Measurements from ENCODE around the gene UFC1.
A peak's percentile ranks its signal among the peaks of the same experiment; 100 is the strongest.

UFC1 gene

DNA sequence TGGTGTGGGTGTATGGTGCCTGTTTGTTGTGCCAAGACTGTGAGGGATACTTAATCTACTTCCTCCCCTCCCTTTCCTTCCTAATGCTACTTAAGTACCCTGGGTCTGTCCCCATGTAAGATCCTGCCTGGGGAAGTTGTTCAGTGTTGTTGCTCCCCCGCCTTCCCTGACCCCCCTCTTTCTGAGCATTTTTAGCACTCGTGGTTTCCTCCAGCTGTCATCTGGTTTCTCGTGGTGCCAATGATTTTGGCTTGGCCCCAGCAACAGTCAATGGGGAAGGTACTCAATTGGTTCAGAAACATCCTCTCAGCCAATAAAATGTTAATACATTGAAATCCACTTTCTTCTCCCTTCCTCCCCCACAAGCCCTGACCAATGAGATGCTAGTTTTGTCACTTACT lies 31.5 kb downstream of the UFC1 start:
- H3K4me1 ChIP-seq (ENCODE audit: control insufficient read depth, low read length), result peaks cover 48% of the 10 kb centered on the region
- H3K79me2 ChIP-seq (ENCODE audit: control insufficient read depth, low read length), result no peaks in the 10 kb centered on the region
- H3K4me3 ChIP-seq (ENCODE audit: low read length), result peak overlapping the region; percentile 57
- no peaks in the 10 kb centered on the region for H3K27me3 ChIP-seq (ENCODE audit: control insufficient read depth, low read length)
- no peaks in the 10 kb centered on the region for H3K9me3 ChIP-seq (ENCODE audit: control insufficient read depth, insufficient read depth, low read length)
- no peaks in the 10 kb centered on the region for H3K36me3 ChIP-seq (ENCODE audit: control insufficient read depth, low read length)
- no peaks in the 10 kb centered on the region for H4K20me1 ChIP-seq (ENCODE audit: control insufficient read depth, insufficient read depth, low read depth, low read length)
- peak overlapping the region; percentile 84 for H3K27ac ChIP-seq (ENCODE audit: low read depth, low read length)
- H3K9me2 ChIP-seq (replicated peaks; ENCODE audit: control insufficient read depth, low read length), result no peaks in the 10 kb centered on the region
- peaks cover 15% of the 10 kb centered on the region for H3F3A ChIP-seq (ENCODE audit: control insufficient read depth, insufficient read depth)
- TF ChIP-seq, protein P1, sequence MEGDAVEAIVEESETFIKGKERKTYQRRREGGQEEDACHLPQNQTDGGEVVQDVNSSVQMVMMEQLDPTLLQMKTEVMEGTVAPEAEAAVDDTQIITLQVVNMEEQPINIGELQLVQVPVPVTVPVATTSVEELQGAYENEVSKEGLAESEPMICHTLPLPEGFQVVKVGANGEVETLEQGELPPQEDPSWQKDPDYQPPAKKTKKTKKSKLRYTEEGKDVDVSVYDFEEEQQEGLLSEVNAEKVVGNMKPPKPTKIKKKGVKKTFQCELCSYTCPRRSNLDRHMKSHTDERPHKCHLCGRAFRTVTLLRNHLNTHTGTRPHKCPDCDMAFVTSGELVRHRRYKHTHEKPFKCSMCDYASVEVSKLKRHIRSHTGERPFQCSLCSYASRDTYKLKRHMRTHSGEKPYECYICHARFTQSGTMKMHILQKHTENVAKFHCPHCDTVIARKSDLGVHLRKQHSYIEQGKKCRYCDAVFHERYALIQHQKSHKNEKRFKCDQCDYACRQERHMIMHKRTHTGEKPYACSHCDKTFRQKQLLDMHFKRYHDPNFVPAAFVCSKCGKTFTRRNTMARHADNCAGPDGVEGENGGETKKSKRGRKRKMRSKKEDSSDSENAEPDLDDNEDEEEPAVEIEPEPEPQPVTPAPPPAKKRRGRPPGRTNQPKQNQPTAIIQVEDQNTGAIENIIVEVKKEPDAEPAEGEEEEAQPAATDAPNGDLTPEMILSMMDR (IDR thresholded peaks at IDR 0.05; ENCODE audit: low read depth, low read length, poor library complexity, severe bottlenecking), result no peak
- no peak for TF ChIP-seq EZH2phosphoT487 (IDR thresholded peaks at IDR 0.05; ENCODE audit: borderline replicate concordance, low read length)
- peak overlapping the region; percentile 69 for H3K4me2 ChIP-seq (ENCODE audit: low read length)

DNA sequence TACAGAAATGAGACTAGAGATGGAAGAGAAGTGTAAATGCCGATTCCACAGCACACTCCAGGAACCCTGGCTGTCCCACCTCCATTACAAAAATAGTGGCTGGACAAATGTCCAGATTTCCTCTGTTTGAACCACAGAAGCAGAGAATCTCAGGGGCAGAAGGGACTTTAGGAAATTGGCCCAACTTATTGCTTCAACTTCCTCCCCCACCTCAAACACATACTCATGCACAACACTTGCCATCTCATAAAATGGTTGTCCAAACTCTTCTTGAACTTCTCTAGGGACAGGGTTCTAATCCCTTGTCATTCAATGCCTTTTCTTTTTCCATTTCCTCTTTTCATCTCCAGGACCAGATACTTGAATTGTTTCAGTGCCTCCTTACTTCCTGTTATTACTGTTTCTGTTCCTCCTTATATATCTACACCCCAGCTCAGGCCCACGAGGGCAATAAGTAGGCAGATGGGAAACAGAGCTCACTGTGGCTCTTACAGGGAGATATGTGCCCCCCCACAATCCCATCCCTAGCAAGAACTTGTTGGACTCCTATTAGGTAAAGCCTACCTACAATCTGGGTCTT lies 32.0 kb downstream of the UFC1 start:
- no peaks in the 10 kb centered on the region for H3K27me3 ChIP-seq (ENCODE audit: control insufficient read depth, low read length)
- TF ChIP-seq, protein P1 (IDR thresholded peaks at IDR 0.05; ENCODE audit: low read depth, low read length, poor library complexity, severe bottlenecking), result no peak
- TF ChIP-seq EZH2phosphoT487 (IDR thresholded peaks at IDR 0.05; ENCODE audit: borderline replicate concordance, low read length), result no peak
- H3K4me3 ChIP-seq (ENCODE audit: low read length), result peak overlapping the region; percentile 57
- peaks cover 48% of the 10 kb centered on the region for H3K4me1 ChIP-seq (ENCODE audit: control insufficient read depth, low read length)
- H3K36me3 ChIP-seq (ENCODE audit: control insufficient read depth, low read length), result no peaks in the 10 kb centered on the region
- H3K79me2 ChIP-seq (ENCODE audit: control insufficient read depth, low read length), result no peaks in the 10 kb centered on the region
- H3K9me2 ChIP-seq (replicated peaks; ENCODE audit: control insufficient read depth, low read length), result no peaks in the 10 kb centered on the region
- H4K20me1 ChIP-seq (ENCODE audit: control insufficient read depth, insufficient read depth, low read depth, low read length), result no peaks in the 10 kb centered on the region
- peak overlapping the region; percentile 84 for H3K27ac ChIP-seq (ENCODE audit: low read depth, low read length)
- no peaks in the 10 kb centered on the region for H3K9me3 ChIP-seq (ENCODE audit: control insufficient read depth, insufficient read depth, low read length)
- peak overlapping the region; percentile 69 for H3K4me2 ChIP-seq (ENCODE audit: low read length)
- H3F3A ChIP-seq (ENCODE audit: control insufficient read depth, insufficient read depth), result peaks cover 15% of the 10 kb centered on the region

DNA sequence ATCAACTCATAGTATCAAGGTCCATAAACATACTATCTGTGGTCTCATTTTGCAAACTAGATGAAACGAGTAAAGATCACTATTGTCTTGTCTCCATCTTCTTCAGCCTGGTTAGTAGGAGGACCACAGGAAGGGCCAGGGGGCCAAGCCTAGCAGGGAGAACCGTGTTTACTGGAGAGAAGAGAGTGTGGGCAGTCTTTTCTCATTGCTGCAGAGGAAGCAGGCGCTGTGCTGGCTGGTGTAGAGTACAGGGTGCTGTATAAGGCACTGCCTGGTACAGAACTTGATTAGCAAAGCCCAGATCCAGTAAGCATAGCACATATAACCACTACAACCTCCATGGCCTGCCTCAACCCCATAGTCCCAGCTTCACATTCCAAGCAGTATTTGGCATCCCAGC lies 33.5 kb downstream of the UFC1 start:
- H3F3A ChIP-seq (ENCODE audit: control insufficient read depth, insufficient read depth), result peaks cover 15% of the 10 kb centered on the region
- no peak overlapping the region for H3K4me3 ChIP-seq (ENCODE audit: low read length)
- no peaks in the 10 kb centered on the region for H3K9me2 ChIP-seq (replicated peaks; ENCODE audit: control insufficient read depth, low read length)
- no peak overlapping the region for H3K27ac ChIP-seq (ENCODE audit: low read depth, low read length)
- TF ChIP-seq EZH2phosphoT487 (IDR thresholded peaks at IDR 0.05; ENCODE audit: borderline replicate concordance, low read length), result no peak
- TF ChIP-seq, protein P1 (IDR thresholded peaks at IDR 0.05; ENCODE audit: low read depth, low read length, poor library complexity, severe bottlenecking), result no peak
- H4K20me1 ChIP-seq (ENCODE audit: control insufficient read depth, insufficient read depth, low read depth, low read length), result no peaks in the 10 kb centered on the region
- no peaks in the 10 kb centered on the region for H3K9me3 ChIP-seq (ENCODE audit: control insufficient read depth, insufficient read depth, low read length)
- no peaks in the 10 kb centered on the region for H3K79me2 ChIP-seq (ENCODE audit: control insufficient read depth, low read length)
- no peaks in the 10 kb centered on the region for H3K27me3 ChIP-seq (ENCODE audit: control insufficient read depth, low read length)
- no peaks in the 10 kb centered on the region for H3K36me3 ChIP-seq (ENCODE audit: control insufficient read depth, low read length)
- peaks cover 46% of the 10 kb centered on the region for H3K4me1 ChIP-seq (ENCODE audit: control insufficient read depth, low read length)
- no peak overlapping the region for H3K4me2 ChIP-seq (ENCODE audit: low read length)

Measured in DOHH2 (cell line).